PC-3 (cell line): ENCODE data around the gene LCP1. TPM values are rescaled to one million over a fixed set of nuclear protein-coding genes. Genes with fewer than 3 reads are reported as not detected.
A peak's percentile ranks its signal among the peaks of the same experiment; 100 is the strongest.

Experiments used
- ATAC-seq: fragments of 200-7000 bp; cut with Tn5 transposase; 2 replicates; pipeline ENCODE4 v1.9.1; 2020; ENCODE audit warnings: mild to moderate bottlenecking, moderate library complexity
- BruUV-seq: library from RNA; stranded (reverse); fragments of 400-500 nt; replicated peaks from 2 replicates; lab custom pipeline; 2021; lab: Mats Ljungman, UMichigan
- CTCF ChIA-PET: fragments of 300-600 bp; sonication (Branson Sonifier 250); formaldehyde crosslinking; loops from one replicate; lab custom pipeline; 2022; ENCODE audit warnings: antibody characterized with exemption; lab: Charles Lee
- POLR2A ChIA-PET: fragments of 300-600 bp; sonication (Branson Sonifier 250); formaldehyde crosslinking; loops from one replicate; lab custom pipeline; 2022; ENCODE audit warnings: antibody characterized with exemption; ENCODE audit not compliant: unreplicated experiment; lab: Charles Lee
- DNase-seq: peaks from one replicate; pipeline ENCODE4 v3.0.0-alpha.2; 2015
- H2AFZ ChIP-seq: fragments of 300-600 bp; sonication (generic); 2 replicates; pipeline ENCODE4 v1.6.0; 2016; ENCODE audit warnings: antibody characterized with exemption, low read length
- H3F3A ChIP-seq: fragments of 300-600 bp; sonication (generic); one replicate; pipeline ENCODE4 v1.6.0; 2017; ENCODE audit warnings: antibody characterized with exemption, low read length, control low read depth, mild to moderate bottlenecking; ENCODE audit not compliant: unreplicated experiment
- H3K27ac ChIP-seq: fragments of 300-600 bp; sonication (generic); 2 replicates; pipeline ENCODE4 v1.5.1; 2016; ENCODE audit warnings: mild to moderate bottlenecking, low read length
- H3K27me3 ChIP-seq: fragments of 300-600 bp; sonication (generic); 2 replicates; pipeline ENCODE4 v1.6.1; 2016; ENCODE audit warnings: low read length, mixed read lengths
- H3K36me3 ChIP-seq: fragments of 300-600 bp; sonication (generic); 2 replicates; pipeline ENCODE4 v1.6.1; 2016; ENCODE audit warnings: low read depth, mixed run types, low read length, mixed read lengths
- H3K4me1 ChIP-seq: fragments of 300-600 bp; sonication (generic); 2 replicates; pipeline ENCODE4 v1.5.1; 2016; ENCODE audit warnings: low read length; ENCODE audit not compliant: insufficient read depth
- H3K4me2 ChIP-seq: fragments of 300-600 bp; sonication (generic); 2 replicates; pipeline ENCODE4 v1.6.0; 2016; ENCODE audit warnings: low read length
- H3K4me3 ChIP-seq: fragments of 300-600 bp; sonication (generic); 2 replicates; pipeline ENCODE4 v1.5.1; 2016; ENCODE audit warnings: mild to moderate bottlenecking, low read length, mixed read lengths
- H3K79me2 ChIP-seq: fragments of 300-600 bp; sonication (generic); 2 replicates; pipeline ENCODE4 v1.6.1; 2017; ENCODE audit warnings: low read length, mixed read lengths
- H3K9ac ChIP-seq: fragments of 300-600 bp; sonication (generic); 2 replicates; pipeline ENCODE4 v1.6.0; 2016; ENCODE audit warnings: mild to moderate bottlenecking, low read length
- H3K9me2 ChIP-seq: fragments of 300-600 bp; sonication (generic); replicated peaks from 2 replicates; pipeline ENCODE4 v1.6.1; 2016; ENCODE audit warnings: mixed run types, low read length, mixed read lengths
- H3K9me3 ChIP-seq: fragments of 300-600 bp; sonication (generic); 2 replicates; pipeline ENCODE4 v1.6.1; 2016; ENCODE audit warnings: low read length, mixed read lengths
- H4K20me1 ChIP-seq: fragments of 300-600 bp; sonication (generic); 2 replicates; pipeline ENCODE4 v1.6.1; 2016; ENCODE audit warnings: low read length, mixed read lengths
- CTCF ChIP-seq: fragments of 300-600 bp; sonication (generic); conservative IDR thresholded peaks from 2 replicates; pipeline ENCODE4 v1.5.1; 2017; ENCODE audit warnings: antibody characterized with exemption, low read depth, mild to moderate bottlenecking, low read length
- EZH2 ChIP-seq: fragments of 300-600 bp; sonication (generic); IDR thresholded peaks from one replicate; pipeline ENCODE4 v1.6.1; 2017; ENCODE audit warnings: antibody characterized with exemption, mild to moderate bottlenecking, low read length; ENCODE audit not compliant: unreplicated experiment
- EZH2phosphoT487 ChIP-seq: fragments of 300-600 bp; sonication (generic); IDR thresholded peaks from 2 replicates; pipeline ENCODE4 v1.6.1; 2018; ENCODE audit warnings: mild to moderate bottlenecking, antibody characterized with exemption, low read length, borderline replicate concordance
- intact Hi-C: fragments of 100-400 bp; cut with micrococcal nuclease; formaldehyde crosslinking; loops from 2 replicates; pipeline ENCODE4 v1.9.0; 2023
- total RNA-seq: library from RNA; depleted of rRNA; stranded (reverse); fragments of >200 nt; gene quantifications from 2 replicates; pipeline ENCODE4 v1.2.3, GENCODE V29; 2014

Gene LCP1
- total RNA-seq, 1 experiment from 2014 or later, result 143 TPM

- TF ChIP-seq CTCF (no peak), EZH2phosphoT487 (no peak), EZH2 (no peak)
- POLR2A ChIA-PET, result no interaction called here
- H3F3A ChIP-seq, result no peaks in the 10 kb centered on the region
- CTCF ChIA-PET, result no interaction called here
- H3K9me3 ChIP-seq, result no peaks in the 10 kb centered on the region
- no peaks in the 10 kb centered on the region for H3K9me2 ChIP-seq
- H3K27ac ChIP-seq, result peak overlapping the region; percentile 40
- H4K20me1 ChIP-seq, result no peaks in the 10 kb centered on the region
- intact Hi-C loops, result no loop called here
- no peak overlapping the region for H2AFZ ChIP-seq
- peaks cover 49% of the 10 kb centered on the region; the same call in 1 of the 2 replicates for H3K36me3 ChIP-seq
- H3K27me3 ChIP-seq, result no peaks in the 10 kb centered on the region
- no peak overlapping the region for H3K9ac ChIP-seq
- H3K4me2 ChIP-seq, result no peak overlapping the region
- peak; percentile 82 for ATAC-seq
- BruUV-seq, result no TSS peak
- peaks cover 10% of the 10 kb centered on the region; the same call in 1 of the 2 replicates for H3K4me1 ChIP-seq
- no peaks in the 10 kb centered on the region for H3K79me2 ChIP-seq
- no peak overlapping the region for H3K4me3 ChIP-seq
- DNase-seq, result peak; percentile 46
These were observed 32.5 kb downstream of the LCP1 start for GRCh38 chr13:46149272-46150133.

- Histone ChIP-seq H2AFZ (no peak overlapping the region), H3K9ac (no peak overlapping the region), H3K4me1 (peaks cover 20% of the 10 kb centered on the region; the same call in 1 of the 2 replicates), H3K27me3 (no peaks in the 10 kb centered on the region), H3K27ac (no peak overlapping the region), H4K20me1 (no peaks in the 10 kb centered on the region), H3K4me3 (no peak overlapping the region), H3K4me2 (no peak overlapping the region), H3K9me3 (no peaks in the 10 kb centered on the region), H3K79me2 (no peaks in the 10 kb centered on the region), H3K9me2 (no peaks in the 10 kb centered on the region), H3F3A (no peaks in the 10 kb centered on the region), H3K36me3 (peaks cover 30% of the 10 kb centered on the region; the same call in 1 of the 2 replicates)
- no TSS peak for BruUV-seq
- no peak for DNase-seq
- CTCF ChIA-PET, result no interaction called here
- TF ChIP-seq EZH2phosphoT487, result no peak
- TF ChIP-seq CTCF, result 0 out of 2 replicates have a peak, but pooled peaks have one; percentile 11
- TF ChIP-seq EZH2, result no peak
- ATAC-seq, result peak; percentile 38; the same call in 1 of the 2 replicates
- POLR2A ChIA-PET, result no interaction called here
- intact Hi-C loops, result no loop called here
These were observed 35.1 kb downstream of the LCP1 start for GRCh38 chr13:46146898-46147297.

GRCh38 chr13:46145950-46146349 lies 36.0 kb downstream of the LCP1 start:
- no peak for ATAC-seq
- Histone ChIP-seq H3K4me3 (no peak overlapping the region), H3F3A (no peaks in the 10 kb centered on the region), H3K27ac (no peak overlapping the region), H3K9me2 (no peaks in the 10 kb centered on the region), H3K27me3 (no peaks in the 10 kb centered on the region), H2AFZ (no peak overlapping the region), H3K9ac (no peak overlapping the region), H3K79me2 (no peaks in the 10 kb centered on the region), H3K9me3 (no peaks in the 10 kb centered on the region), H4K20me1 (no peaks in the 10 kb centered on the region), H3K4me1 (peaks cover 20% of the 10 kb centered on the region; the same call in 1 of the 2 replicates), H3K4me2 (no peak overlapping the region), H3K36me3 (peaks cover 29% of the 10 kb centered on the region)
- CTCF ChIA-PET, result no interaction called here
- TF ChIP-seq EZH2phosphoT487, result no peak
- no peak for TF ChIP-seq EZH2
- no peak for TF ChIP-seq CTCF
- intact Hi-C loops, result no loop called here
- POLR2A ChIA-PET, result no interaction called here
- BruUV-seq, result no TSS peak
- DNase-seq, result no peak
